Inflammatory macrophage treated with lipopolysaccharide for 1 hour (primary cell): Measurements from ENCODE around the gene P4HA2.
"Not testable (repeated sequence)": the region's sequence is repeated elsewhere in the genome, so short reads cannot be mapped to it uniquely, and the experiment has no call there.

Source experiments
- DNase-seq, 2 donors: peaks; one replicate each; pipeline ENCODE4 v3.0.0-alpha.2; 2020 to 2022

P4HA2 gene

GRCh38 chr5:132195727-132196126 is 31.9 kb downstream of the P4HA2 start:
- no peak for DNase-seq

- DNase-seq = no peak
These were observed 34.4 kb downstream of the P4HA2 start for GRCh38 chr5:132193165-132193694.

GRCh38 chr5:132190161-132190817 is 37.4 kb downstream of the P4HA2 start:
- peak; percentile 50 to 60 for DNase-seq

GRCh38 chr5:132184588-132184987 is 43.1 kb downstream of the P4HA2 start:
- no peak for DNase-seq

- no peak for DNase-seq
These were observed 43.9 kb downstream of the P4HA2 start for GRCh38 chr5:132183723-132184122.

GRCh38 chr5:132182359-132183040 is 45.2 kb downstream of the P4HA2 start:
- no peak for DNase-seq

- no peak for DNase-seq
These were observed 46.5 kb downstream of the P4HA2 start for GRCh38 chr5:132181011-132181629.

- DNase-seq = peak; percentile 45 to 70
These were observed 47.4 kb downstream of the P4HA2 start for GRCh38 chr5:132180134-132180745.

GRCh38 chr5:132179405-132179804 is 48.2 kb downstream of the P4HA2 start:
- no peak for DNase-seq

GRCh38 chr5:132177691-132178149 is 49.9 kb downstream of the P4HA2 start:
- DNase-seq = no peak

- peak; percentile 41 to 43 for DNase-seq
These were observed 50.7 kb downstream of the P4HA2 start for GRCh38 chr5:132176987-132177386.

- DNase-seq = no peak
These were observed 51.1 kb downstream of the P4HA2 start for GRCh38 chr5:132176521-132176945.

GRCh38 chr5:132162945-132163344 is 64.7 kb downstream of the P4HA2 start:
- DNase-seq = no peak

GRCh38 chr5:132161574-132162326 is 65.9 kb downstream of the P4HA2 start:
- not testable (repeated sequence) for DNase-seq

GRCh38 chr5:132156413-132156812 is 71.2 kb downstream of the P4HA2 start:
- DNase-seq = no peak

GRCh38 chr5:132150565-132150964 is 77.1 kb downstream of the P4HA2 start:
- no peak for DNase-seq

- no peak for DNase-seq
These were observed 80.0 kb downstream of the P4HA2 start for GRCh38 chr5:132147663-132148062.

GRCh38 chr5:132145326-132145725 is 82.3 kb downstream of the P4HA2 start:
- DNase-seq = not testable (repeated sequence)

GRCh38 chr5:132143148-132143547 is 84.5 kb downstream of the P4HA2 start:
- DNase-seq = no peak

GRCh38 chr5:132142459-132142858 is 85.2 kb downstream of the P4HA2 start:
- no peak for DNase-seq
